H1 (cell line): ENCODE data around the gene CNPY3. TPM values are rescaled to one million over a fixed set of nuclear protein-coding genes. Genes with fewer than 3 reads are reported as not detected.

ENCODE experiments used
- CTCF ChIA-PET: fragments of 300-600 bp; sonication (Branson Sonifier 250); formaldehyde crosslinking; loops from one replicate; lab custom pipeline; 2021; ENCODE audit not compliant: partially characterized antibody; lab: Charles Lee
- POLR2A ChIA-PET: fragments of 300-600 bp; sonication (Branson Sonifier 250); formaldehyde crosslinking; loops from one replicate; lab custom pipeline; 2021; ENCODE audit warnings: inconsistent platforms; ENCODE audit not compliant: partially characterized antibody; lab: Charles Lee
- DNase-seq, 2 experiments: peaks; one replicate each; pipeline versions ENCODE4 v3.0.0 to v3.0.0-alpha.2; 2010 to 2022; ENCODE audit warnings: low spot score in 2 of 2, low read depth in 1 of 2, mixed read lengths in 1 of 2
- FAIRE-seq: peaks from 2 replicates; lab custom pipeline; 2011; peaks lifted over from hg19 to GRCh38; lab: Jason Lieb, UNC
- H2AFZ ChIP-seq: 2 replicates; pipeline ENCODE4 v1.8.1; 2012; ENCODE audit warnings: low read length, inconsistent platforms
- H2AK5ac ChIP-seq: 2 replicates; pipeline ENCODE4 v1.6.1; 2013; ENCODE audit warnings: low read depth, low read length
- H2BK120ac ChIP-seq: replicated peaks from 2 replicates; pipeline ENCODE3; 2013; ENCODE audit warnings: low read depth, low read length, inconsistent platforms
- H2BK12ac ChIP-seq: 2 replicates; pipeline ENCODE4 v1.6.1; 2013; ENCODE audit warnings: low read depth, low read length
- H2BK15ac ChIP-seq: 2 replicates; pipeline ENCODE4 v1.6.1; 2013; ENCODE audit warnings: low read length
- H2BK20ac ChIP-seq: 2 replicates; pipeline ENCODE4 v1.6.1; 2013; ENCODE audit warnings: low read length
- H2BK5ac ChIP-seq: 2 replicates; pipeline ENCODE4 v1.6.1; 2013; ENCODE audit warnings: low read depth, low read length
- H3K14ac ChIP-seq: 2 replicates; pipeline ENCODE4 v1.6.1; 2013; ENCODE audit warnings: inconsistent platforms; ENCODE audit not compliant: insufficient read length
- H3K18ac ChIP-seq: 2 replicates; pipeline ENCODE4 v1.6.1; 2013; ENCODE audit warnings: low read length; ENCODE audit errors: extremely low read depth
- H3K23ac ChIP-seq: 2 replicates; pipeline ENCODE4 v1.6.1; 2013; ENCODE audit warnings: inconsistent platforms; ENCODE audit not compliant: insufficient read length
- H3K23me2 ChIP-seq: 2 replicates; pipeline ENCODE4 v1.6.1; 2013; ENCODE audit warnings: low read depth, low read length
- H3K27ac ChIP-seq: 2 replicates; pipeline ENCODE4 v1.6.1; 2011; ENCODE audit warnings: low read depth, low read length, inconsistent platforms
- H3K27me3 ChIP-seq, 4 experiments: replicated peaks in 1 of 4; 1 replicate in 1 of 4; 2 replicates in 3 of 4; pipeline versions ENCODE4 v1.6.1 to v1.8.1; 2011 to 2013; ENCODE audit warnings: low read length in 3 of 4, mild to moderate bottlenecking in 3 of 4, inconsistent platforms in 2 of 4, mixed read lengths in 2 of 4, moderate library complexity in 1 of 4; ENCODE audit not compliant: control insufficient read depth in 3 of 4, insufficient read depth in 3 of 4; ENCODE audit errors: extremely low read depth in 1 of 4
- H3K36me3 ChIP-seq, 4 experiments: 2 replicates each; pipeline versions ENCODE4 v1.6.1 to v1.8.1; 2011 to 2013; ENCODE audit warnings: mild to moderate bottlenecking in 4 of 4, low read length in 3 of 4, moderate library complexity in 2 of 4, control low read depth in 1 of 4, inconsistent platforms in 1 of 4; ENCODE audit not compliant: insufficient read depth in 4 of 4, control insufficient read depth in 2 of 4
- H3K4ac ChIP-seq: replicated peaks from 2 replicates; pipeline ENCODE3; 2013; ENCODE audit warnings: low read length, low read depth, mixed read lengths, inconsistent platforms; ENCODE audit not compliant: insufficient read length
- H3K4me1 ChIP-seq, 4 experiments: replicated peaks in 1 of 4; 1 replicate in 1 of 4; 2 replicates in 3 of 4; pipeline versions ENCODE4 v1.6.1 to v1.8.1; 2011 to 2013; ENCODE audit warnings: low read length in 3 of 4, inconsistent platforms in 2 of 4, mixed read lengths in 1 of 4; ENCODE audit not compliant: insufficient read depth in 4 of 4, control insufficient read depth in 3 of 4
- H3K4me2 ChIP-seq, 2 experiments: 2 replicates each; pipeline versions ENCODE4 v1.6.1 to v1.8.1; 2011 to 2013; ENCODE audit warnings: low read depth in 2 of 2, low read length in 2 of 2, control low read depth in 1 of 2, inconsistent platforms in 1 of 2, mild to moderate bottlenecking in 1 of 2; ENCODE audit not compliant: insufficient read depth in 1 of 2
- H3K4me3 ChIP-seq, 4 experiments: fragments of 200-600, 300-600 bp in 1 of 4; sonication (generic), shearing (Covaris generic), sonication (Bioruptor Twin) in 1 of 4; 2 replicates each; pipeline versions ENCODE4 v1.5.1 to v1.8.1; 2011 to 2016; ENCODE audit warnings: low read length in 4 of 4, low read depth in 3 of 4, control low read depth in 2 of 4, inconsistent platforms in 2 of 4, mild to moderate bottlenecking in 2 of 4, mixed read lengths in 1 of 4, moderate library complexity in 1 of 4; ENCODE audit not compliant: insufficient read depth in 2 of 4; ENCODE audit errors: extremely low read depth in 1 of 4
- H3K56ac ChIP-seq: replicated peaks from 2 replicates; pipeline ENCODE3; 2013; ENCODE audit warnings: low read depth, mild to moderate bottlenecking, mixed read lengths, low read length, inconsistent platforms; ENCODE audit not compliant: insufficient read length
- H3K79me1 ChIP-seq: 2 replicates; pipeline ENCODE4 v1.6.1; 2013; ENCODE audit warnings: low read depth, low read length, control low read depth
- H3K79me2 ChIP-seq, 2 experiments: 2 replicates each; pipeline versions ENCODE4 v1.6.1 to v1.8.1; 2012 to 2013; ENCODE audit warnings: low read length in 2 of 2, mild to moderate bottlenecking in 2 of 2, inconsistent platforms in 1 of 2; ENCODE audit not compliant: insufficient read depth in 2 of 2, control insufficient read depth in 1 of 2
- H3K9ac ChIP-seq, 4 experiments: replicated peaks in 1 of 4; 1 replicate in 1 of 4; 2 replicates in 3 of 4; pipeline versions ENCODE4 v1.6.1 to v1.8.1; 2011 to 2013; ENCODE audit warnings: low read depth in 3 of 4, low read length in 3 of 4, control low read depth in 2 of 4, mild to moderate bottlenecking in 2 of 4, moderate library complexity in 2 of 4, inconsistent platforms in 1 of 4; ENCODE audit errors: extremely low read depth in 1 of 4
- H3K9me3 ChIP-seq, 2 experiments: 2 replicates each; pipeline versions ENCODE4 v1.6.1 to v1.8.1; 2012 to 2013; ENCODE audit warnings: mild to moderate bottlenecking in 2 of 2, moderate library complexity in 2 of 2, control low read depth in 1 of 2, inconsistent platforms in 1 of 2, low read depth in 1 of 2, low read length in 1 of 2, mixed read lengths in 1 of 2; ENCODE audit not compliant: insufficient read depth in 2 of 2
- H4K20me1 ChIP-seq, 2 experiments: replicated peaks in 1 of 2; 2 replicates each; pipeline versions ENCODE3 to v1.8.1; 2011 to 2013; ENCODE audit warnings: inconsistent platforms in 2 of 2, low read length in 2 of 2, mild to moderate bottlenecking in 1 of 2; ENCODE audit not compliant: insufficient read depth in 2 of 2, control insufficient read depth in 1 of 2
- H4K5ac ChIP-seq: 2 replicates; pipeline ENCODE4 v1.6.1; 2013; ENCODE audit warnings: low read length, low read depth, mixed read lengths, inconsistent platforms; ENCODE audit not compliant: insufficient read length
- H4K8ac ChIP-seq: 2 replicates; pipeline ENCODE4 v1.8.0; 2013; ENCODE audit warnings: mild to moderate bottlenecking, moderate library complexity, low read length, inconsistent platforms; ENCODE audit not compliant: insufficient read depth; ENCODE audit errors: extremely low read depth
- H4K91ac ChIP-seq: replicated peaks from 2 replicates; pipeline ENCODE3; 2013; ENCODE audit warnings: low read length, mixed read lengths, inconsistent platforms; ENCODE audit not compliant: insufficient read length
- ATF3 ChIP-seq: IDR thresholded peaks from 2 replicates; pipeline ENCODE4 v1.6.1; 2011; ENCODE audit warnings: low read depth, mild to moderate bottlenecking, low read length; ENCODE audit not compliant: insufficient read depth
- BACH1 ChIP-seq: IDR thresholded peaks from 2 replicates; pipeline ENCODE4 v1.6.1; 2012; ENCODE audit warnings: low read length, improper control_type of control experiment
- CBX5 ChIP-seq: fragments of 300-800, 300-1000 bp; sonication (generic); IDR thresholded peaks from 2 replicates; pipeline ENCODE4 v1.7.1; 2016; ENCODE audit warnings: antibody characterized with exemption, low read length, low read depth
- CEBPB ChIP-seq: IDR thresholded peaks from 2 replicates; pipeline ENCODE4 v1.6.1; 2012; ENCODE audit warnings: low read depth, low read length
- CREB1 ChIP-seq: IDR thresholded peaks from 2 replicates; pipeline ENCODE4 v1.6.1; 2012; ENCODE audit warnings: inconsistent platforms
- CTBP2 ChIP-seq: IDR thresholded peaks from 2 replicates; pipeline ENCODE4 v1.7.0; 2011; ENCODE audit warnings: borderline replicate concordance, mild to moderate bottlenecking, moderate library complexity, mixed read lengths, low read length; ENCODE audit not compliant: insufficient read depth, insufficient read length
- JUN ChIP-seq: IDR thresholded peaks from 2 replicates; pipeline ENCODE4 v1.6.1; 2011; ENCODE audit warnings: low read depth, mild to moderate bottlenecking, improper control_type of control experiment, low read length
- KDM4A ChIP-seq: IDR thresholded peaks from one replicate; pipeline ENCODE4 v1.7.1; 2012; ENCODE audit warnings: low read depth, mild to moderate bottlenecking, moderate library complexity, low read length, inconsistent platforms; ENCODE audit not compliant: severe bottlenecking
- SUZ12 ChIP-seq: fragments of 200-600 bp; sonication (generic); IDR thresholded peaks from 2 replicates; pipeline ENCODE4 v1.6.1; 2012; ENCODE audit warnings: mild to moderate bottlenecking, inconsistent platforms, low read length, moderate library complexity, mixed read lengths
- TAF1 ChIP-seq: IDR thresholded peaks from 2 replicates; pipeline ENCODE4 v1.6.1; 2011; ENCODE audit warnings: mild to moderate bottlenecking, low read depth, low read length
- ZNF274 ChIP-seq: IDR thresholded peaks from 2 replicates; pipeline ENCODE4 v1.7.0; 2012; ENCODE audit warnings: low read length, borderline replicate concordance; ENCODE audit errors: extremely low read depth
- WGBS, 2 experiments: shearing (Covaris generic) in 1 of 2; methylation state at CpG; one replicate each; pipeline versions ENCODE4 v1.1.6 to v1.1.7; 2013 to 2015; ENCODE audit warnings: low lambda C conversion rate in 2 of 2, mixed read lengths in 2 of 2, inconsistent platforms in 1 of 2, low coverage in 1 of 2, missing lambda C conversion rate in 1 of 2; ENCODE audit not compliant: insufficient replicate concordance in 2 of 2, insufficient coverage in 1 of 2, insufficient read length in 1 of 2; ENCODE audit errors: extremely low coverage in 1 of 2, missing lambda C conversion rate in 1 of 2; 5-methylcytosine and 5-hydroxymethylcytosine counted together
- polyA plus RNA-seq, 7 experiments: library from polyadenylated mRNA; depleted of rRNA in 3 of 7; stranded (reverse) in 5 of 7; unstranded in 2 of 7; fragments of >200 nt in 5 of 7; fragments of 200-250 nt in 2 of 7; gene quantifications; 1 replicate in 5 of 7; 2 replicates in 1 of 7; 4 replicates in 1 of 7; pipeline versions ENCODE4 v1.2.1 to v1.2.3, GENCODE V29; 2011 to 2013; ENCODE audit warnings: missing spikeins in 2 of 7, mixed read lengths in 2 of 7
- total RNA-seq: library from RNA; stranded (reverse); fragmentation: NEBNext Ultra II Directional; extraction: Animal tissue kit (Norgen Biotek cat#: 25700); gene quantifications from 2 replicates; pipeline ENCODE4 v1.2.1, GENCODE V29; 2021
- TF ChIP-seq, protein P1 (sequence below): IDR thresholded peaks from 2 replicates; pipeline ENCODE4 v1.6.1; 2011; ENCODE audit warnings: low read length, improper control_type of control experiment

The CNPY3 gene
- total and polyA plus RNA-seq, 2 of the 8 experiments (the other 6 are each of a cell fraction or from before 2014, with no cell fraction given), result 49.6 to 64.5 TPM

GRCh38 chr6:42978487-42978838, 49.2 kb downstream of the CNPY3 start:
- H3K27ac ChIP-seq, result no peak overlapping the region
- H3K36me3 ChIP-seq, result no peaks in the 10 kb centered on the region; a peak in 1 of 8 replicates
- H4K20me1 ChIP-seq, result peaks cover 0 to 1% of the 10 kb centered on the region in 2 experiments
- FAIRE-seq, result no peak
- H3K27me3 ChIP-seq, result no peaks in the 10 kb centered on the region
- no peak overlapping the region for H2BK5ac ChIP-seq
- H2AK5ac ChIP-seq, result no peak overlapping the region
- peak overlapping the region; percentile 46 for H3K56ac ChIP-seq
- no peak overlapping the region for H3K18ac ChIP-seq
- H4K8ac ChIP-seq, result peak overlapping the region; percentile 65
- H2BK15ac ChIP-seq, result no peak overlapping the region
- H3K23ac ChIP-seq, result no peak overlapping the region
- H3K14ac ChIP-seq, result no peak overlapping the region
- no peak overlapping the region for H3K4ac ChIP-seq
- H2BK120ac ChIP-seq, result no peak overlapping the region
- no peak overlapping the region for H2BK20ac ChIP-seq
- peaks cover 0 to 3% of the 10 kb centered on the region in 2 experiments; a peak in 1 of 4 replicates for H3K79me2 ChIP-seq
- no peak overlapping the region for H4K91ac ChIP-seq
- peak overlapping the region; percentile 34 to 89 (median 56); a peak in 5 of 7 replicates for H3K9ac ChIP-seq
- WGBS, 2 experiments, result 5% methylated on average over 23 of the region's 28 CpGs; no CpG with 5 or more reads in 1 of the 2 experiments
- H2AFZ ChIP-seq, result peak overlapping the region; percentile 4; the same call in 1 of the 2 replicates
- H3K4me2 ChIP-seq, result peak overlapping the region; percentile 91 to 97
- H3K4me3 ChIP-seq, result peak overlapping the region; percentile 67 to 92 (median 70)
- H3K9me3 ChIP-seq, result no peaks in the 10 kb centered on the region
- H2BK12ac ChIP-seq, result no peak overlapping the region
- peak in 1 of 2 experiments; percentile 71 for DNase-seq
- H3K4me1 ChIP-seq, result peaks cover 2 to 8% (median 6%) of the 10 kb centered on the region in 4 experiments; a peak in 3 of 7 replicates
- POLR2A ChIA-PET, result interaction anchor here (0.5 to 3.8 kb wide), 18 partner anchors 8 to 545 kb away, joined by 3 to 27 read pairs (median 6); partner anchors contain the start of genes CNPY3, CUL7, GNMT and KLC4
- H4K5ac ChIP-seq, result no peak overlapping the region
- no peaks in the 10 kb centered on the region; the same call in none of the 2 replicates for H3K79me1 ChIP-seq
- H3K23me2 ChIP-seq, result peaks cover 7% of the 10 kb centered on the region; the same call in 1 of the 2 replicates
- CTCF ChIA-PET, result interaction anchor here (0.6 to 4.4 kb wide), 8 partner anchors 14 to 656 kb away, joined by 3 to 33 read pairs (median 4); no protein-coding TSS in a partner anchor
- TF ChIP-seq CBX5 (no peak), TAF1 (no peak), CTBP2 (no peak), KDM4A (no peak), ATF3 (no peak), SUZ12 (no peak), BACH1 (no peak), CEBPB (no peak), CREB1 (no peak), ZNF274 (no peak), JUN (no peak)
- TF ChIP-seq, protein P1, sequence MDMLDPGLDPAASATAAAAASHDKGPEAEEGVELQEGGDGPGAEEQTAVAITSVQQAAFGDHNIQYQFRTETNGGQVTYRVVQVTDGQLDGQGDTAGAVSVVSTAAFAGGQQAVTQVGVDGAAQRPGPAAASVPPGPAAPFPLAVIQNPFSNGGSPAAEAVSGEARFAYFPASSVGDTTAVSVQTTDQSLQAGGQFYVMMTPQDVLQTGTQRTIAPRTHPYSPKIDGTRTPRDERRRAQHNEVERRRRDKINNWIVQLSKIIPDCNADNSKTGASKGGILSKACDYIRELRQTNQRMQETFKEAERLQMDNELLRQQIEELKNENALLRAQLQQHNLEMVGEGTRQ, result no peak
